Parathyroid adenoma (tissue), 2 donors: ENCODE data around the gene MSI2.
A peak's percentile ranks its signal among the peaks of the same experiment; 100 is the strongest.

Experiments
- H2AFZ ChIP-seq: fragments of 300-600 bp; sonication (generic); one replicate; pipeline ENCODE4 v1.7.0; 2017; ENCODE audit warnings: antibody characterized with exemption, mild to moderate bottlenecking
- H3K27ac ChIP-seq: fragments of 300-600 bp; sonication (generic); one replicate; pipeline ENCODE4 v1.7.0; 2017
- H3K27me3 ChIP-seq: fragments of 300-600 bp; sonication (generic); one replicate; pipeline ENCODE4 v1.7.0; 2017; ENCODE audit warnings: low read length; ENCODE audit not compliant: control insufficient read depth, insufficient read depth
- H3K36me3 ChIP-seq: fragments of 300-600 bp; sonication (generic); one replicate; pipeline ENCODE4 v1.7.0; 2017; ENCODE audit warnings: low read length; ENCODE audit not compliant: control insufficient read depth, insufficient read depth
- H3K4me1 ChIP-seq: fragments of 300-600 bp; sonication (generic); one replicate; pipeline ENCODE4 v1.7.0; 2017; ENCODE audit warnings: control low read depth
- H3K4me2 ChIP-seq: fragments of 300-600 bp; sonication (generic); one replicate; pipeline ENCODE4 v1.7.0; 2017; ENCODE audit warnings: low read length
- H3K4me3 ChIP-seq: fragments of 300-600 bp; sonication (generic); one replicate; pipeline ENCODE4 v1.7.0; 2017; ENCODE audit warnings: low read depth, low read length
- H3K79me2 ChIP-seq: fragments of 300-600 bp; sonication (generic); one replicate; pipeline ENCODE4 v1.7.0; 2017; ENCODE audit warnings: control low read depth
- H3K9ac ChIP-seq: fragments of 300-600 bp; sonication (generic); one replicate; pipeline ENCODE4 v1.7.0; 2017; ENCODE audit warnings: mild to moderate bottlenecking
- H3K9me3 ChIP-seq: fragments of 300-600 bp; sonication (generic); one replicate; pipeline ENCODE4 v1.7.0; 2017; ENCODE audit warnings: low read length; ENCODE audit not compliant: control insufficient read depth
- CTCF ChIP-seq: fragments of 300-600 bp; sonication (generic); IDR thresholded peaks from one replicate; pipeline ENCODE4 v1.7.0; 2017; ENCODE audit warnings: antibody characterized with exemption, mild to moderate bottlenecking
- donor health status: primary hyperparathyroidism.

MSI2 gene

GRCh38 chr17:57572062-57572461 is 315.7 kb downstream of the MSI2 start:
- no peak overlapping the region for H2AFZ ChIP-seq
- H3K27me3 ChIP-seq = no peaks in the 10 kb centered on the region
- H3K9ac ChIP-seq = no peak overlapping the region
- TF ChIP-seq CTCF = no peak
- H3K27ac ChIP-seq = no peak overlapping the region
- no peak overlapping the region for H3K4me3 ChIP-seq
- H3K79me2 ChIP-seq = peaks cover 84% of the 10 kb centered on the region
- no peaks in the 10 kb centered on the region for H3K9me3 ChIP-seq
- no peak overlapping the region for H3K4me2 ChIP-seq
- peaks cover 41% of the 10 kb centered on the region for H3K4me1 ChIP-seq
- no peaks in the 10 kb centered on the region for H3K36me3 ChIP-seq

GRCh38 chr17:57572600-57572999 is 316.3 kb downstream of the MSI2 start:
- no peaks in the 10 kb centered on the region for H3K9me3 ChIP-seq
- no peaks in the 10 kb centered on the region for H3K27me3 ChIP-seq
- no peak overlapping the region for H3K4me2 ChIP-seq
- TF ChIP-seq CTCF = no peak
- peaks cover 80% of the 10 kb centered on the region for H3K79me2 ChIP-seq
- H2AFZ ChIP-seq = no peak overlapping the region
- no peaks in the 10 kb centered on the region for H3K36me3 ChIP-seq
- peaks cover 43% of the 10 kb centered on the region for H3K4me1 ChIP-seq
- H3K9ac ChIP-seq = no peak overlapping the region
- H3K27ac ChIP-seq = no peak overlapping the region
- no peak overlapping the region for H3K4me3 ChIP-seq

GRCh38 chr17:57574040-57574513 is 317.8 kb downstream of the MSI2 start:
- Histone ChIP-seq H3K9ac (no peak overlapping the region), H3K4me1 (peaks cover 52% of the 10 kb centered on the region), H3K4me2 (no peak overlapping the region), H3K4me3 (no peak overlapping the region), H3K27ac (no peak overlapping the region), H3K36me3 (no peaks in the 10 kb centered on the region), H3K9me3 (no peaks in the 10 kb centered on the region), H3K27me3 (no peaks in the 10 kb centered on the region), H2AFZ (no peak overlapping the region), H3K79me2 (peaks cover 70% of the 10 kb centered on the region)
- TF ChIP-seq CTCF = no peak

GRCh38 chr17:57576744-57577143 is 320.4 kb downstream of the MSI2 start:
- Histone ChIP-seq H3K36me3 (no peaks in the 10 kb centered on the region), H3K4me3 (no peak overlapping the region), H3K9ac (no peak overlapping the region), H3K9me3 (no peaks in the 10 kb centered on the region), H3K4me1 (peaks cover 40% of the 10 kb centered on the region), H2AFZ (no peak overlapping the region), H3K79me2 (peaks cover 59% of the 10 kb centered on the region), H3K27me3 (no peaks in the 10 kb centered on the region), H3K4me2 (no peak overlapping the region), H3K27ac (peak overlapping the region; percentile 92)
- no peak for TF ChIP-seq CTCF
